ENCODE data around the gene LDLRAD3. TPM values are rescaled to one million over a fixed set of nuclear protein-coding genes. Genes with fewer than 3 reads are reported as not detected.

LDLRAD3 gene
- total and polyA plus RNA-seq, 4 experiments from 2014 or later, result not detected

DNA sequence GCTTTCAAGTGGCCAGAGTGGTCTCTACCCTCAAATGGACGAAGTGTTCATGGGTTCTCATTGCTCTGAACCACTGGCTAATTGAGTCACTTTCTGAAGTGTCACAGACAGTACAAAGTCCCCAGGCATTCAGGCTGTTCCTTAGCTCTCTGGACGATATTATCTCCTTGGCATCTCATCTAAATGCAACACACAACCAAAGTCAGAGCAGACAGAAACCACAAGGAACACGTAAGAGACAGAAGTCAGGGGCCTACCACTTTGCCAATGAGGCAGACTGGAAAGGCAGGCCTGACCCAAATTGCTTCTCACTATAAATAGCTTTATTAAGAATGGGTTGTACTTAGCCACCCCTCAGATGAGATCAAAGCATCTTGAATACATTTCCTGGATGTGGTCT is 29.0 kb upstream of the LDLRAD3 start:
- H3K36me3 Mint-ChIP-seq, result no peaks in the 10 kb centered on the region
- Histone ChIP-seq H3K27ac (ENCODE audit: low read depth, low read length) (no peak overlapping the region), H3K4me3 (ENCODE audit: low read length in 2 of 2) (no peak overlapping the region), H3K4me1 (ENCODE audit: insufficient read depth, low read length) (no peaks in the 10 kb centered on the region), H3K9me3 (ENCODE audit: control insufficient read depth in 1 of 2, low read length in 2 of 2) (no peaks in the 10 kb centered on the region), H3K27me3 (ENCODE audit: insufficient read depth, low read length) (no peaks in the 10 kb centered on the region), H3K36me3 (ENCODE audit: insufficient read depth, low read length) (no peaks in the 10 kb centered on the region)
- ChIA-PET POLR2A (ENCODE audit: partially characterized antibody) (no interaction called here), CTCF (ENCODE audit: partially characterized antibody) (no interaction called here)
- no peak overlapping the region for H3K4me3 Mint-ChIP-seq
- peaks cover 0 to 3% (median 0%) of the 10 kb centered on the region in 8 donors for H3K9me3 Mint-ChIP-seq
- H3K27me3 Mint-ChIP-seq, result peaks cover 9 to 17% of the 10 kb centered on the region in 2 donors
- H3K4me1 Mint-ChIP-seq, result no peaks in the 10 kb centered on the region
- peak in 1 of 5 donors; percentile 0 for DNase-seq
- intact Hi-C loops (cut with micrococcal nuclease), result no loop called here
- H3K27ac Mint-ChIP-seq, result no peak overlapping the region

DNA sequence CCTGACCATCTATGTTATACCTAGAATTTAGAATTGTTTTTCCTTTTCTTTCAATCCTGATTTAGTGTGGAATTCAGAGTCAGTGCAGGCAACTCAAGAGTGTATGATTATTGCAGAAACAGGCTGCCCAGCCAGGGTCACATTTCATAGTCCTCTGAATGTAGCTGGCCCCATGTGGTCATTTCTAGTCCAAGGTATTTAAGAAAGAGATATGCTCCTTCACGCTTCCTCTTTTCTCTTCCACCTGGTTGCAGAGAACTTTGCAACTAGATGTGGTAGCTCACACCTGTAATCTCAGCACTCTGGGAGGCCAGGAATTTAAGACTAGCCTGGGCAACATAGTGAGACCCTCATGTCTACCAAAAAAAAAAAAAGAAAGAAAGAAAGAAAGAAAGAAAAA is 27.6 kb upstream of the LDLRAD3 start:
- Histone ChIP-seq H3K27ac (ENCODE audit: low read depth, low read length) (no peak overlapping the region), H3K27me3 (ENCODE audit: insufficient read depth, low read length) (no peaks in the 10 kb centered on the region), H3K36me3 (ENCODE audit: insufficient read depth, low read length) (no peaks in the 10 kb centered on the region), H3K4me3 (ENCODE audit: low read length in 2 of 2) (no peak overlapping the region), H3K4me1 (ENCODE audit: insufficient read depth, low read length) (no peaks in the 10 kb centered on the region), H3K9me3 (ENCODE audit: control insufficient read depth in 1 of 2, low read length in 2 of 2) (no peaks in the 10 kb centered on the region)
- no peak overlapping the region for H3K27ac Mint-ChIP-seq
- H3K36me3 Mint-ChIP-seq, result no peaks in the 10 kb centered on the region
- no peak overlapping the region for H3K4me3 Mint-ChIP-seq
- CTCF ChIA-PET (ENCODE audit: partially characterized antibody), result no interaction called here
- H3K4me1 Mint-ChIP-seq, result no peaks in the 10 kb centered on the region
- peaks cover 9 to 18% of the 10 kb centered on the region in 2 donors for H3K27me3 Mint-ChIP-seq
- POLR2A ChIA-PET (ENCODE audit: partially characterized antibody), result no interaction called here
- no peak for DNase-seq
- peaks cover 0 to 3% (median 0%) of the 10 kb centered on the region in 8 donors for H3K9me3 Mint-ChIP-seq
- intact Hi-C loops (cut with micrococcal nuclease), result no loop called here

DNA sequence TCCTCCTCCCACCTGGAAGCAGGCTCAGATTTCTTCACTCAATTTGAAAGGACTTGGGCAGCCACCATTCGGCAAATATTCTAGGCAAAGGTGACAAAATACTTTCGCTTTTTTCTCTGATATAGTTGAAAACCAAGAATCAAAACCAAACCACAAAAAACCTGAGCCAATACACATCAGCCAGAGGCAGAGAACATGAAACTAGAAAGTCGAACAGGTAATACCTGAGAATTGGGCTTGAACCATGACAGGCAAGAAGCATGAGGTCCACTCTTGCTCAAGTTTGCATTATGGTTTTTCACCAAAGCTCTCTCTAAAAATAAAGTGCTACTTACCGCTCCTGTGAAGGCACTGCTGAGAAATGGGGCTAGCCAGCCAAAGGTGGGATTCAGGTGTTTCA is 26.2 kb upstream of the LDLRAD3 start:
- Histone ChIP-seq H3K36me3 (ENCODE audit: insufficient read depth, low read length) (no peaks in the 10 kb centered on the region), H3K9me3 (ENCODE audit: control insufficient read depth in 1 of 2, low read length in 2 of 2) (no peaks in the 10 kb centered on the region), H3K27me3 (ENCODE audit: insufficient read depth, low read length) (no peaks in the 10 kb centered on the region), H3K4me3 (ENCODE audit: low read length in 2 of 2) (no peak overlapping the region), H3K27ac (ENCODE audit: low read depth, low read length) (no peak overlapping the region), H3K4me1 (ENCODE audit: insufficient read depth, low read length) (no peaks in the 10 kb centered on the region)
- intact Hi-C loops (cut with micrococcal nuclease), result no loop called here
- no peak overlapping the region for H3K4me3 Mint-ChIP-seq
- no peaks in the 10 kb centered on the region for H3K36me3 Mint-ChIP-seq
- no peak for DNase-seq
- no peak overlapping the region for H3K27ac Mint-ChIP-seq
- POLR2A ChIA-PET (ENCODE audit: partially characterized antibody), result no interaction called here
- peaks cover 0 to 3% (median 0%) of the 10 kb centered on the region in 8 donors for H3K9me3 Mint-ChIP-seq
- no peaks in the 10 kb centered on the region for H3K4me1 Mint-ChIP-seq
- CTCF ChIA-PET (ENCODE audit: partially characterized antibody), result no interaction called here
- H3K27me3 Mint-ChIP-seq, result peaks cover 11 to 18% of the 10 kb centered on the region in 2 donors

DNA sequence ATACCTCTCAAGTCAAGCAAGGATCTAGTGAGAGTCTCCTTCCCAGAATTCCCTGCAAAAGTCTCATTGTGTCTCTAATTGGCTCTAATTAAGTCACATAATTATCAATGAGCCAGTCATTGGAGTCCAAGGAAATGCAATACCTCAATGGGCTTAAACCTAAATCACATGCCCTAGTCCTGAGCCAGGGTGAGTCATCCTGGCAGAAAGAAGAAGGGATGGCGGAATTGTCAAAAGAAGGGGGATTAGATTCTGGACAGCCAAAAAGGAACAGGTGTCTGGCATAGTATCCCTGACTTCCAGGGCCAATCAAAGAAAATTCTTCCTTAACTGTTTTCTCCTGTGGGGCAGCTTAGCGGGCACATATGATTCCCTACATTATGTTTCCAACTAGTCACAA is 25.1 kb upstream of the LDLRAD3 start:
- CTCF ChIA-PET (ENCODE audit: partially characterized antibody), result no interaction called here
- peaks cover 11 to 15% of the 10 kb centered on the region in 2 donors for H3K27me3 Mint-ChIP-seq

DNA sequence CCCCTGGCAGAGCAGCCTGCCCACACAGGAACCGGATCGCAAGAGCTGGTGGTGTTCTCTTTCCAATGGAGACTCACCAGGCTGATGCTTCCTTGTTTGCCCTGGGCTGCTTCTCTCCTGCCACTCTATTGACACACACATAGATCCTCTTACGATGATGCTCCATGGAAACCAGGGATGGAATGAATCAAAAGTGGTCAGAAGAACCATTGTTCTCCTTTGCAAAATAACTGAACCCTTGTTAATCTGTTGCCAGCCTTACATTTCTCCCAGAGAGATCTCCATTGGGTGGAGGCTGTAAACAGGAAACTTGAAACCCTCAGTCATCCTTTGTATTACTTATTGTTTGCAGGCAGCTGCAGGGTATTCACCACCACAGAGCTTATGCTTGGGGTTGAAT is 24.6 kb upstream of the LDLRAD3 start:
- H3K9me3 ChIP-seq (ENCODE audit: control insufficient read depth in 1 of 2, low read length in 2 of 2), result no peaks in the 10 kb centered on the region
- no peaks in the 10 kb centered on the region for H3K4me1 ChIP-seq (ENCODE audit: insufficient read depth, low read length)
- Mint-ChIP-seq H3K36me3 (no peaks in the 10 kb centered on the region), H3K27ac (no peak overlapping the region), H3K4me1 (no peaks in the 10 kb centered on the region), H3K4me3 (no peak overlapping the region), H3K27me3 (peaks cover 11 to 13% of the 10 kb centered on the region in 2 donors), H3K9me3 (peaks cover 0 to under 1% (median 0%) of the 10 kb centered on the region in 8 donors)
- ChIA-PET POLR2A (ENCODE audit: partially characterized antibody) (no interaction called here), CTCF (ENCODE audit: partially characterized antibody) (no interaction called here)
- H3K36me3 ChIP-seq (ENCODE audit: insufficient read depth, low read length), result no peaks in the 10 kb centered on the region
- no peak overlapping the region for H3K4me3 ChIP-seq (ENCODE audit: low read length in 2 of 2)
- H3K27ac ChIP-seq (ENCODE audit: low read depth, low read length), result no peak overlapping the region
- DNase-seq, result no peak
- intact Hi-C loops (cut with micrococcal nuclease), result no loop called here
- no peaks in the 10 kb centered on the region for H3K27me3 ChIP-seq (ENCODE audit: insufficient read depth, low read length)

More for the DNA sequence above, 25.1 kb upstream of the LDLRAD3 start:
- Histone ChIP-seq H3K36me3 (ENCODE audit: insufficient read depth, low read length) (no peaks in the 10 kb centered on the region), H3K9me3 (ENCODE audit: control insufficient read depth in 1 of 2, low read length in 2 of 2) (no peaks in the 10 kb centered on the region), H3K4me1 (ENCODE audit: insufficient read depth, low read length) (no peaks in the 10 kb centered on the region), H3K27ac (ENCODE audit: low read depth, low read length) (no peak overlapping the region), H3K27me3 (ENCODE audit: insufficient read depth, low read length) (no peaks in the 10 kb centered on the region), H3K4me3 (ENCODE audit: low read length in 2 of 2) (no peak overlapping the region)
- Mint-ChIP-seq H3K4me3 (no peak overlapping the region), H3K9me3 (peaks cover 0 to 3% (median 0%) of the 10 kb centered on the region in 8 donors), H3K36me3 (no peaks in the 10 kb centered on the region), H3K4me1 (no peaks in the 10 kb centered on the region), H3K27ac (no peak overlapping the region)
- POLR2A ChIA-PET (ENCODE audit: partially characterized antibody), result no interaction called here
- intact Hi-C loops (cut with micrococcal nuclease), result no loop called here
- DNase-seq, result no peak

DNA sequence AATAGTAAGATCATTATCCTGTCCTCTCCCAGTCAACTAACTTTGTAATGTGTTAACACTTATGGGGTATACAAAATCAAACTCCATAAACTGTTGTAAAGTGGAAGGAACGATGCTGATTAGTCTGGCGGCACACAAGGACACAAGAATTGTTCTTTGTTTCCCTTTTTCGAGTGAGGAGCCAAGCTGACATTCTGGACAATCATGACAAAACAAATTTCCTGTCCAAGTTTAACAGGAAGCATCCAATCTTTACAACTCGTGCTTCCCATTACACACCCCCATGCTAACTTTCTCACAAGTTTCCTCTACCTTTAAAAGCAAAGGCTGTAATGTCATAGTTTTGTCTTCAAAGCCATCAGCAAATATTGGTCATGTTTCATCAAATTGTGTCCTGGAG is 20.4 kb upstream of the LDLRAD3 start:
- CTCF ChIA-PET (ENCODE audit: partially characterized antibody), result no interaction called here

DNA sequence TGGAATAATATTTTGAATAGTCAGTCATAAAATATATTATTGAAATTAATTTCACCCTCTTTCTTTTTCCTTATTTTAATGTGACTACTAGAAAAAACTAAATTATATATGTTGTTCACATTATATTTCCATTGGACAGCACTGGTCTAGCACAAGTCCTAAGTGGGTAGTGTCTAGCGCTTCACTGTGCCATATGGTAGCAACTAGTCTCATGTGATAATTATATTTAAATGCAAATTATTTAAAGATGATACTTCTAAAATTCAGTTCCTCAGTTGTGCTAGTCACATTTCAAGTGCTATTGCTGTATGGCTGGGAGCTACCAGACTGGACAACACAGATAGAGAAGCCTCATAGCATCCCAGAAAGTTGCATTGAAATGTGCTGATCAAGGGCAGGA is 19.1 kb upstream of the LDLRAD3 start:
- intact Hi-C loops (cut with micrococcal nuclease), result no loop called here
- ChIA-PET CTCF (ENCODE audit: partially characterized antibody) (no interaction called here), POLR2A (ENCODE audit: partially characterized antibody) (no interaction called here)
- DNase-seq, result no peak
- Mint-ChIP-seq H3K9me3 (no peaks in the 10 kb centered on the region), H3K4me3 (no peak overlapping the region), H3K4me1 (no peaks in the 10 kb centered on the region), H3K36me3 (no peaks in the 10 kb centered on the region), H3K27me3 (peaks cover 6 to 14% of the 10 kb centered on the region in 2 donors), H3K27ac (no peak overlapping the region)
- H3K27me3 ChIP-seq (ENCODE audit: insufficient read depth, low read length), result no peaks in the 10 kb centered on the region
- H3K27ac ChIP-seq (ENCODE audit: low read depth, low read length), result no peak overlapping the region
- no peak overlapping the region for H3K4me3 ChIP-seq (ENCODE audit: low read length in 2 of 2)
- H3K36me3 ChIP-seq (ENCODE audit: insufficient read depth, low read length), result no peaks in the 10 kb centered on the region
- H3K4me1 ChIP-seq (ENCODE audit: insufficient read depth, low read length), result no peaks in the 10 kb centered on the region
- H3K9me3 ChIP-seq (ENCODE audit: control insufficient read depth in 1 of 2, low read length in 2 of 2), result no peaks in the 10 kb centered on the region

More for the DNA sequence above, 20.4 kb upstream of the LDLRAD3 start:
- intact Hi-C loops (cut with micrococcal nuclease), result no loop called here
- Mint-ChIP-seq H3K4me1 (no peaks in the 10 kb centered on the region), H3K9me3 (no peaks in the 10 kb centered on the region), H3K27me3 (peaks cover 8 to 9% of the 10 kb centered on the region in 2 donors), H3K4me3 (no peak overlapping the region), H3K27ac (no peak overlapping the region), H3K36me3 (no peaks in the 10 kb centered on the region)
- Histone ChIP-seq H3K4me1 (ENCODE audit: insufficient read depth, low read length) (no peaks in the 10 kb centered on the region), H3K9me3 (ENCODE audit: control insufficient read depth in 1 of 2, low read length in 2 of 2) (no peaks in the 10 kb centered on the region), H3K27me3 (ENCODE audit: insufficient read depth, low read length) (no peaks in the 10 kb centered on the region), H3K4me3 (ENCODE audit: low read length in 2 of 2) (no peak overlapping the region), H3K36me3 (ENCODE audit: insufficient read depth, low read length) (no peaks in the 10 kb centered on the region), H3K27ac (ENCODE audit: low read depth, low read length) (no peak overlapping the region)
- POLR2A ChIA-PET (ENCODE audit: partially characterized antibody), result no interaction called here
- DNase-seq, result no peak

DNA sequence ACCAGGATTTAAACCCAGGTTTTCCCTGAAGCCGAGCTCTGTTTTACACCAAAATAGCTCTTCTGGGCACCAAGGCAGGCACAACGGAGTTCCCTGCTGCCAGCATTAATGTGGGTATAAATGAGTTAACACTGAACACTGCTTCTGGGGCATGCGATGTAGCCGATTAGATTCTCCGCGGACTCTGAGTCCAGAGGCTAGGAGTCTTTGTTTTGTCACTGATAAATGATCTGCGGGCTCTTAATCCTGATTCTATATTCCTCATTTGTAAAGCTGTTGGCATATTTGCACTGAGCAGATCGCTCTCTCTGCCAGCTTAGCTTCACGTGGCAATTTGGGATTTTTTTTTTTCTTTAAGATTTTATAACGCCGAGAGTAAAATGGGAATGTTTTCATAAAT is 16.8 kb upstream of the LDLRAD3 start:
- DNase-seq, result no peak
- H3K9me3 Mint-ChIP-seq, result no peaks in the 10 kb centered on the region
- no peak overlapping the region for H3K27ac ChIP-seq (ENCODE audit: low read depth, low read length)
- H3K9me3 ChIP-seq (ENCODE audit: control insufficient read depth in 1 of 2, low read length in 2 of 2), result no peaks in the 10 kb centered on the region
- ChIA-PET POLR2A (ENCODE audit: partially characterized antibody) (no interaction called here), CTCF (ENCODE audit: partially characterized antibody) (no interaction called here)
- intact Hi-C loops (cut with micrococcal nuclease), result no loop called here
- no peak overlapping the region for H3K4me3 Mint-ChIP-seq
- H3K27me3 ChIP-seq (ENCODE audit: insufficient read depth, low read length), result no peaks in the 10 kb centered on the region
- no peaks in the 10 kb centered on the region for H3K4me1 Mint-ChIP-seq
- no peaks in the 10 kb centered on the region for H3K36me3 Mint-ChIP-seq
- H3K4me3 ChIP-seq (ENCODE audit: low read length in 2 of 2), result no peak overlapping the region
- H3K36me3 ChIP-seq (ENCODE audit: insufficient read depth, low read length), result no peaks in the 10 kb centered on the region
- no peaks in the 10 kb centered on the region for H3K4me1 ChIP-seq (ENCODE audit: insufficient read depth, low read length)
- H3K27ac Mint-ChIP-seq, result no peak overlapping the region
- H3K27me3 Mint-ChIP-seq, result peaks cover 8 to 14% of the 10 kb centered on the region in 2 donors

Data from CD4-positive, alpha-beta memory T cell (primary cell).